GM04504 (cell line): Measurements from ENCODE around the gene VSX1.

Experiments
- DNase-seq: peaks from one replicate; pipeline ENCODE4 v3.0.0-alpha.2; 2012; ENCODE audit warnings: low read depth

VSX1 gene

GRCh38 chr20:25053255-25054031 lies 28.5 kb downstream of the VSX1 start:
- DNase-seq, result peak; percentile 58

- DNase-seq, result peak; percentile 69
Measured at GRCh38 chr20:25052255-25053194, 29.4 kb downstream of the VSX1 start.

- DNase-seq, result no peak
Measured at GRCh38 chr20:25051386-25052155, 30.4 kb downstream of the VSX1 start.

- DNase-seq, result no peak
Measured at GRCh38 chr20:25050501-25051350, 31.2 kb downstream of the VSX1 start.

GRCh38 chr20:25050082-25050481 lies 31.9 kb downstream of the VSX1 start:
- DNase-seq, result no peak

- DNase-seq, result no peak
Measured at GRCh38 chr20:25049261-25050060, 32.5 kb downstream of the VSX1 start.

- no peak for DNase-seq
Measured at GRCh38 chr20:25048519-25048952, 33.4 kb downstream of the VSX1 start.

- no peak for DNase-seq
Measured at GRCh38 chr20:25047766-25048165, 34.2 kb downstream of the VSX1 start.

- DNase-seq, result no peak
Measured at GRCh38 chr20:25046736-25047666, 34.9 kb downstream of the VSX1 start.

GRCh38 chr20:25046181-25046641 lies 35.7 kb downstream of the VSX1 start:
- DNase-seq, result no peak

- DNase-seq, result no peak
Measured at GRCh38 chr20:25045343-25045712, 36.6 kb downstream of the VSX1 start.

- no peak for DNase-seq
Measured at GRCh38 chr20:25044660-25045342, 37.1 kb downstream of the VSX1 start.

- DNase-seq, result no peak
Measured at GRCh38 chr20:25044261-25044560, 37.7 kb downstream of the VSX1 start.

- DNase-seq, result no peak
Measured at GRCh38 chr20:25043499-25044260, 38.3 kb downstream of the VSX1 start.

- no peak for DNase-seq
Measured at GRCh38 chr20:25042531-25043498, 39.1 kb downstream of the VSX1 start.

- no peak for DNase-seq
Measured at GRCh38 chr20:25041813-25042530, 40.0 kb downstream of the VSX1 start.
